HL-60/S4 treated with phorbol 12-myristate 13-acetate at 8.2 ng/mL for 4 days and 3 days (cell line): Measurements from ENCODE around the gene ATG101.

Experiments
- in situ Hi-C: fragments of 300-500 bp; cut with MboI; formaldehyde crosslinking; loops from 2 replicates; pipeline ENCODE4 v1.15.0; 2022; ENCODE audit warnings: low sequenced_read_pairs

Gene ATG101

DNA sequence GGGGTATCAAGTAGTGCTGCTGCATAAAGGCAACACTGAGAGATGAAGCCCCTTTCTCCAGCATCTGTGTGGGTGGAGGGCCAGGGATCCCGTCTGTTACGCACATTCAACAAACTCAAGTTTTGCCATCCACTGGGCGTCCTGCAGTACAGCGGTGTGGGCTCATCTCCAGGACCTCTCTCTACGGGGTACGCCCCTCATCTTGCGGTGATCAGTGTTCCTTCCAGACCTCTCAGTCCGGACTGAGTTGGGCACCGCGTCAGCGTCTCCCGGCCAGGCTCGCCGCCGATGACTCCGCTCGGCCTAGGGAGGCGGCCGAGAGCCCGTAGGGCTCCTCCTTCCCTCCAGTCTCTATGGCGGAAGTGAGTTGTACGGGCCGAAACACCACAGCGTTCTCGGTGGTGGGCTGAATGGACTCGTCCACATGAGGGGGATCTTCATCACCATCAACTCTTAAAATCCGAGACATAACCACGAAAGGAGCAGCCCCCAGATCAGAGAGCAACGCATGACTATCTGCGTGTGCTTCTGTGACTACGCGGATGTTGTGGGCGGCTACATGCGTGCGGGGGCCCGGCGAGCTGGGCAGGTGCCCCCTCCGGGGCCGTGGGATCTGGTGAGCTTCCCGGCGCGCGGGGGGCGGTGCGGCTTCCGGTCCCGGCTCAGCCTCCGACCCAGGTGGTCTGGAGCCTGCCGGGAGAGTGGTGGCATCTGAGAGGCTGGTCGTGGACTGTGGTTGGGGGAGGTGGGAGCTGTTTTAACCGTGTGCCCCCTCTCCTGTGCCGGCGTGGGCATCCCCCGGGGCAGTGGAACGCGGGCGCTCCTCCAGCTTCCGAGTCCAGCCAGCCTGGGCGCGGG is at the start of gene ATG101:
TSS of gene ATG101 (plus strand) at position 652 of the 858 bp plus-strand sequence. CDS start 3,673 bp downstream, outside the sequence.
- in situ Hi-C loops, result no loop called here

DNA sequence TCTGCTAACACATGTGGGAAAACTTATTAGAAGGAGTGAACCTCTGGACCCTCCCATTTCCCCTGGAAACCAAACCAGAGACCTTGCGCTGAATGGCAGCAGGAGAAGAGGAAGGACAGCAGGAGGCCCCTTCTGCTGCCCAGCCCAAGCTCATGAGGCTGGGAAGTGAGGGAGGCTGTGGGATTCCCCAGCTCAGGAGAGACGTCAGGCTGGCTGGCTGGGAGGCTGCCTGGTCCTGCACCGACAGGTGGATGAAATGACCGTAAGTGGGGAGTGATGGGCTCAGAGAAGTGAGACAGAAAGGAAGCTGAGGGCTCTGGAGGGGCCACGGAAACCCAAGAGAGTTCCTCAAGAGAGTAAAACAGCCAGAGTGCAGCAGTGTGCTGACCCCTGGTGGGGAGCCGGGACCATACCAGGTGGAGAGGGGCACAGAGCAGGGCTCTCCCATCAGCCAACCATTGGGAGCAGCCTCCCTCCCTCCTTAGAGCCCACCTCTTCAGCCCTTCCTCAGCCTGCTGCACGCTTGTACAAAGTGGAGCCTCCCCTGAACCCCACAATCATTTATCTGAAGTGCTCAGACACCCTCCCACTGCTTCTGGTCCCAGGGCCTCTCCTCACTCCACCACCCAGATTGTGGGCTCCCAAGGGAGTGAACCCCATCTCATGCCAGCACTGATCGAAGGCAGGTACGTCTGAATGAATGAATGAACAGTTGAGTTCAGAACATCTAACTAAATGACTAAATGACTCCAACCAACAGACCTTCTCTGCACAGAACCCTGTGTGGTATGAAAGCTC is 49.0 kb upstream of the ATG101 start:
- in situ Hi-C loops, result no loop called here

- in situ Hi-C loops, result no loop called here
Measured at GRCh38 chr12:52022841-52023181, 47.0 kb upstream of the ATG101 start.

GRCh38 chr12:52023182-52023975 is 46.4 kb upstream of the ATG101 start:
- in situ Hi-C loops, result no loop called here

DNA sequence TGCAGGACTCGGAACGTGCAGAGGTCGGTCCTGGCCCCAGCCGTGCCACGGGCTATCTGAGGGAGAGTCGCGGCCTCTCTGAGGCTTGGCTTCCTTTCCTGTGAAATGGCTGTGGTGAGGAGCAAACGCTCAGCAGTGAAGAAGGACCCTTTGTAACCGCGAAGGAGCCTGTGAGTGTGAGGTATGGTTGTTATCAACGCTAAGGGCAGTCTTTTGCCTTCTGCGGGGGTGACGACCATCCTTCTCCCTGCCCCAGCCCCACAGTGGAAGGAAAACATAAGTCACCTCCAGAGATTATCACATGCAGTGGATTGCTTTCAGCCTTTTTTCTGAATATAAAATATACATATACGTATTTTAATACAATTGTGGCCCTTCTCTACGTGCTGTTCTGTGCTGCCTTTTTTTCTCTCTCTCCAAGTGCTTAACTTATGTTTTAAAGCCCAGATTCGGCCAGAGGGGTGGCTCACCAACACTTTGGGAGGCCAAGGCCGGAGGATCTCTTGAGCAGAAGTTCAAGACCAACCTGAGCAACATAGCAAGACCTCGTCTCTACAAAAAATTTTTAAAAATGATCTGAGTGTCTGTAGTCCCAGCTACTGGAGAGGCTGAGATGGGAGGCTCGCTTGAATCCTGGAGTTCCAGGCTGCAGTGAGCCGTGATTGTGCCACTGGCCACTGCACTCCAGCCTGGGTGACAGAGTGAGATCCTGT is 45.6 kb upstream of the ATG101 start:
- in situ Hi-C loops, result no loop called here

DNA sequence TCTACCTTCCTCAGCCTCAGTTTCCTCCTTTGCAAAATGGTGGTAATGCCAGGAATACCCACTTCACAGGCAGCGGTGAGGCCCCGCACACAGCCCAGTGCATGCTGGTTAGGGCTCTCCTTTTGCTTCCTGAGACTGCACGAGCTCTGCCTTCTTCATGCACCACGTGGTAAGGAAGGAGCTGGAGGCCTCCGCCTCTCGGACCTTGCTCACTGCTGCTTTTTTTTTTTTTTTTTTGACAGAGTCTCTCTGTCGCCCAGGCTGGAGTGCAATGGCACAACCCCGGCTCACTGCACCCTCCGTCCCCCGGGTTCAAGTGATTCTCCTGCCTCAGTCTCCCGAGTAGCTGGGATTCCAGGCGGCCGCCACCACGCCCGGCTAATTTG is 44.9 kb upstream of the ATG101 start:
- in situ Hi-C loops, result loop anchor here (5.0 kb wide), 1 partner anchor 57 kb away; no protein-coding TSS in a partner anchor

- in situ Hi-C loops, result loop anchor here (5.0 kb wide), 1 partner anchor 56 kb away; no protein-coding TSS in a partner anchor
Measured at GRCh38 chr12:52026263-52026662, 43.5 kb upstream of the ATG101 start.

- in situ Hi-C loops, result loop anchor here (5.0 kb wide), 1 partner anchor 55 kb away; no protein-coding TSS in a partner anchor
Measured at GRCh38 chr12:52027085-52027843, 42.5 kb upstream of the ATG101 start.

DNA sequence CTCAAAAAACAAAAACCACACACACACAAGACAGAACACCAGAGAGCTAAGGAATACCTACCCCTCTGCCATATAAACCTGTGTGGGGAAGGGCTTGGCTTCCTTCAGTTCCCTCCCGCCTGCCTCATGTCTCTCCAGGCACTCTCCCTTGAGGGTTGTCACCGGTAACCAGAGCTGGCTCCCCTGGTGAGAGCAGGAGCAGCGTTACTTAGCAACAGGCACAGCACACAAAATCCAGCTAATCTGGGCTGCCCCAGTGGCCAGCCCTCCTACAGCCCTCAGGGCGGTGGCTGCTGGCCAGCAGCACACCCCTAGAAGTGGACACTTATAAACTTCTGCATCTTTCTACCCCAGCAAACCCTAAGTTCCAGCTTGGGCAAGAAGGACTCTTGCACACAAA is 40.1 kb upstream of the ATG101 start:
- in situ Hi-C loops, result loop anchor here (5.0 kb wide), 1 partner anchor 53 kb away; no protein-coding TSS in a partner anchor

DNA sequence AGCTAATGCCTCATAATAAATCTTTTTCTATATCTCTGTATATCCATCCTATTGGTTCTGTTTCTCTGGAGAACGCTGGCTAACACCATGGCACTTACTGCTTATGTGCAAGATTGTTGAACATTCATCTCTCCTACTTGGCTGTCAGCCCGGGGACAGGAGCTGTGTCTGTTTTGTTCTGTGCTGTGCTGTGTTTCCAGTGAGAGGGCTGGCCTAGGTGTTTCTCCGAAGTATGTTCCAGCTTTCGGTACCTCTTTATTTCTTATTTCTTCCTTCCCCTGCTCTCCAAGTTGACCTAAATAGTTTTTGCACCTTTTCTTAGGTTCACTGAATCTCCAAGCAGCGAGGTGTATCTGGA is 37.4 kb upstream of the ATG101 start:
- in situ Hi-C loops, result no loop called here

DNA sequence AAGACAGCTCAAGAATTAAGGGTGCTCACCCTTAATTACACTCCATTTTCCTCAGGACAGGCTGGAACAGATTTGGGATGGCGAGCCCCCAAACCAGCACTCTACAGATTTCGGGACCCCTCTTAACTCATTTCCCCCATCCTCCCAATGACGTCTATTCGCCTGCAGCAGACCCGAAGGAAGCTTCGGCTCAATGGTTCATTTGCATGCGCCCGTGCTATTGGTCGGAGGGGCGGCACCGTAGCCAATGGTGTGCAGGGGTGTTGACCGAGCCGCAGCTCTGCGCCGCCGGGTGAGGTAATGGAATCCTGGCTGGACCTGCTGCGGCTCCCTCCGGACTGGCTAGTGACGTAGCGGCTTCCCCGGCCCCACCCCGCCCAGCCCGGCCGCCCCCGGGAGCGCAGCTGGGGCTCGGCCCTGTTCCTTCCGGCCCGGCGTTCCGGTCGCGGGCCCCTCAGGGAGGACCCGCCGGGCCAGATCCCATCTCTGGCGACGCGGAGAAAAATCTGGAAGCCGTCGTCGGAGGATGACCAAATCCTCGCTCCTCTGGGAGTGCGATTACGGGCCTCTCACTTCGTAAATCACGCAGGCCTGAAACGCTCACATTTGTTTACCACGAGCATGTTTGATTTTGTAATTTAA is 36.9 kb upstream of the ATG101 start:
- in situ Hi-C loops, result no loop called here

DNA sequence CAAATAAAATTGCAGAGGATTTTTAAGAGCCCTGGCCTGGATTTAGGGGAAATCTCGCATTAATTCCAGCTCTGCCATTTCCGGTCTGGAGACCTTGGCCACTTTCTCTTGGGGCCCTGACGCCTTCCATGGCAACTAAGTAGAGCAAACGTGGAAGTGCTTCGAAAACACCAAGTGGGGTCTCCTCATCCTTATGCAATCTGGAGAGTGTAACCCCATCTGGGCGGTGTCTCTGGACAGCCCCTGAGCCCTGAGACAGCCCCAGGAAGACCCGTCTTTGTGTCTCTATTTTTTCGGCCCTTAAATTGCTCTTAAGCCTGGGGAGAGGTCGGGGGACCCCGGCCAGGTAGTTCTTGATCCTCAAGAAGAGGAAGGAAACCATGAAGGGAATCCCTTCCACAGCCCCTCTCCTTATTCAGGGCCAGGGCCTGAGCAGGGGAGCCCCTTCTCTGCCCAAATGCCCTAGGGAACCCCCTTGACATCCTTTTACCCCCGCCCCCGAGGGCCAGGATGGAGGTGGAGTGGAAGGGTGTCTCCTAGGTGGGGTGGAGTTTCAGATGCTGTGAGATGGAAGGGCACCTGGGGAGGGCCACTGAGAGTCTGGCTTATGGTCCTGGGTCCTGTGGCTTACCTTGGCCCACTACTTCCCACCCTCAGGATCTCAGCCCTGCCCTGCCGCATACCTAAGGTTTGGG is 36.2 kb upstream of the ATG101 start:
- in situ Hi-C loops, result no loop called here

- in situ Hi-C loops, result no loop called here
Measured at GRCh38 chr12:52035190-52035589, 34.6 kb upstream of the ATG101 start.

- in situ Hi-C loops, result no loop called here
Measured at GRCh38 chr12:52035926-52036325, 33.9 kb upstream of the ATG101 start.

DNA sequence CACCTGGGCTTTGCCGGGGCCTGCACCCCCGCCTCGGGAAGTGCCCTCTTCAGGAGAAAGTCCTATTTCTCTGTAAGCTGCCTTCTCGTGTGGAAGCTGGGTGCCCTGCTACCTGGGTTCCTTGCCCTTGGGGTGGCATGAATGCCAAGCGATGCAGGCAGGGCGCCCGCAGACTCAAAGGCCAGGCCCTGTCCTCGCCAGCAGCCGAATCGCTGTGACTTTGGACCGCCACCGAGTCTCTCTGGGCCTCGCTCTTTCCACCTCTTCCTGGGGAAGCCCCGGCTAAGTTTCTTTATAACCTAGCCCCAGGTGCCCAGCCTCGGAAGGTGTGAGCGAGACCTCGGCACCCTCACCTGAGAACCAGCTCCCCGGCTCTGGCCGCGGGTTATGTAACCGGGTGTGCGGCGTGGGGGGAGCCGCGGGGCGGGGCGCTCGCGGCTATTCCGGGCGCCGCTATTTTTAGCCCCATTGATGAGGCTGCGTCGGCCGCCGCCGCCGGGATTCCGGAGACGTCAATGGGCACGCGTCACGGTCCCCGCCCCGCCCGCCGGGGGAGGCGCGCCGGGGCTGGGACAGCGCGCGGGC is 33.1 kb upstream of the ATG101 start:
- in situ Hi-C loops, result no loop called here

GRCh38 chr12:52037248-52037861 is 32.4 kb upstream of the ATG101 start:
- in situ Hi-C loops, result no loop called here

DNA sequence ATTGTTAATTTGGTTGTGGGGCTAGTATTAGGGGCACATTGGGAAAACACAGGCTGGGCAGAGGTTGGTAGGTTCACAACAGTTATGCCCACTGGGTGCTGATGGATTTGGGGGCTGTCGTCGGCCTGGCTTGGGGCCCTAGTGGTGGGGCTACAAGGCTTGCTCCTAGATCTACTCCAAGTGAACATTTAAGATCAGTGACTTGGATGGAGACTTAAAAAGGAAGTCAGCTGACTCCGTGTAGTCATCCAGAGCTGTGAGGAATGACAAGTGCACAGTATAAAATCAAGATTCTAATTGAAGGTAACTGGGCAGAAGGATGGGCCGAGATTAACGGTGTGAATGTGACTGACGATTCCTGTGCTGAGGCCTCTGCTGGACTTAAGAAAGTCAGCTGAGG is 31.3 kb upstream of the ATG101 start:
- in situ Hi-C loops, result no loop called here

GRCh38 chr12:52041035-52041434 is 28.7 kb upstream of the ATG101 start:
- in situ Hi-C loops, result no loop called here
